K562 (cell line): ENCODE data around the gene MCCC2. TPM values are rescaled to one million over a fixed set of nuclear protein-coding genes. Genes with fewer than 3 reads are reported as not detected.

Experiments
- ARNT ChIP-seq, 2 experiments: fragments of 450-650 bp; IDR thresholded peaks; 2 replicates each; pipeline ENCODE4 v1.6.1; 2016; ENCODE audit warnings: mild to moderate bottlenecking in 1 of 2
- E2F8 ChIP-seq: fragments of 450-650 bp; IDR thresholded peaks from 2 replicates; pipeline ENCODE4 v1.7.1; 2018; ENCODE audit warnings: mild to moderate bottlenecking, low read depth; ENCODE audit not compliant: partially characterized antibody
- ETS1 ChIP-seq: conservative IDR thresholded peaks from 2 replicates; pipeline ENCODE4 v1.6.1; 2011; ENCODE audit warnings: low read depth, mild to moderate bottlenecking, low read length; ENCODE audit not compliant: control insufficient read depth
- ETV1 ChIP-seq: fragments of 450-650 bp; conservative IDR thresholded peaks from 2 replicates; pipeline ENCODE4 v1.6.1; 2016; ENCODE audit warnings: missing genetic modification characterization, control low read depth, low read depth, missing compliant biosample characterization
- HNRNPLL ChIP-seq: fragments of 200-400 bp; formaldehyde crosslinking; IDR thresholded peaks from 2 replicates; pipeline ENCODE4 v1.6.1; 2017; ENCODE audit warnings: low read length, low read depth, mild to moderate bottlenecking; ENCODE audit not compliant: poor library complexity, severe bottlenecking
- ILF3 ChIP-seq: fragments of 450-650 bp; IDR thresholded peaks from 2 replicates; pipeline ENCODE4 v1.6.1; 2018; ENCODE audit warnings: antibody characterized with exemption, mild to moderate bottlenecking, moderate library complexity, borderline replicate concordance
- LCOR ChIP-seq: sonication (generic); formaldehyde crosslinking; IDR thresholded peaks from 2 replicates; pipeline ENCODE4 v1.8.0; 2022; ENCODE audit warnings: mild to moderate bottlenecking, missing genetic modification reagents
- MAX ChIP-seq: sonication (generic); formaldehyde crosslinking; IDR thresholded peaks from 2 replicates; pipeline ENCODE4 v1.9.0; 2022; ENCODE audit warnings: mild to moderate bottlenecking, missing genetic modification reagents
- PCBP1 ChIP-seq: fragments of 200-400 bp; formaldehyde crosslinking; IDR thresholded peaks from 2 replicates; pipeline ENCODE4 v1.6.1; 2018; ENCODE audit warnings: mild to moderate bottlenecking, low read depth, low read length; ENCODE audit not compliant: poor library complexity, severe bottlenecking
- PHF20 ChIP-seq: fragments of 450-650 bp; IDR thresholded peaks from 2 replicates; pipeline ENCODE4 v1.6.1; 2018; ENCODE audit not compliant: partially characterized antibody
- RBM25 ChIP-seq: fragments of 200-400 bp; formaldehyde crosslinking; IDR thresholded peaks from 2 replicates; pipeline ENCODE4 v1.6.1; 2018; ENCODE audit warnings: low read length, low read depth, moderate library complexity; ENCODE audit not compliant: severe bottlenecking
- RFX5 ChIP-seq: IDR thresholded peaks from 2 replicates; pipeline ENCODE4 v1.6.1; 2011; ENCODE audit warnings: low read depth, mild to moderate bottlenecking, improper control_type of control experiment, low read length
- SIN3B ChIP-seq: fragments of 450-650 bp; IDR thresholded peaks from 2 replicates; pipeline ENCODE4 v1.6.1; 2017; ENCODE audit warnings: low read depth, mild to moderate bottlenecking, moderate library complexity
- ZBTB5 ChIP-seq: fragments of 450-650 bp; IDR thresholded peaks from 2 replicates; pipeline ENCODE4 v1.6.1; 2017; ENCODE audit warnings: antibody characterized with exemption
- ZNF239 ChIP-seq: fragments of 250-450 bp; sonication (Bioruptor Pico); IDR thresholded peaks from 2 replicates; pipeline ENCODE4 v1.4.0; 2020; ENCODE audit warnings: mild to moderate bottlenecking
- ZNF668 ChIP-seq: fragments of 250-450 bp; sonication (Bioruptor Pico); IDR thresholded peaks from 2 replicates; pipeline ENCODE4 v1.8.0; 2022; ENCODE audit warnings: mild to moderate bottlenecking, inconsistent platforms
- ZNF740 ChIP-seq, 3 experiments: fragments of 200-800 bp in 1 of 3; sonication (Bioruptor generic) in 1 of 3; sonication (generic) in 1 of 3; formaldehyde crosslinking in 1 of 3; IDR thresholded peaks; 2 replicates each; pipeline versions ENCODE4 v1.6.1 to v1.8.0; 2016 to 2022; ENCODE audit warnings: mild to moderate bottlenecking in 2 of 3, missing compliant biosample characterization in 2 of 3, missing genetic modification characterization in 2 of 3, missing genetic modification reagents in 1 of 3
- ZNF766 ChIP-seq: fragments of 200-800 bp; sonication (Bioruptor generic); conservative IDR thresholded peaks from 2 replicates; pipeline ENCODE4 v1.6.1; 2016; ENCODE audit warnings: missing genetic modification characterization, missing compliant biosample characterization
- polyA plus RNA-seq, 8 experiments: library from polyadenylated mRNA; depleted of rRNA in 4 of 8; stranded (reverse) in 5 of 8; unstranded in 3 of 8; fragments of >200 nt; fragmentation: Nextera tagmentation in 2 of 8; fragmentation: Illumina TruSeq in 1 of 8; extraction: Ambion mirVana in 2 of 8; extraction: Trizol in 1 of 8; gene quantifications; 2 replicates each; pipeline versions ENCODE4 v1.2.1 to v1.2.3, GENCODE V29; 2011 to 2014; ENCODE audit warnings: inconsistent platforms in 1 of 8, missing spikeins in 1 of 8
- total RNA-seq, 7 experiments: library from RNA; depleted of rRNA in 6 of 7; stranded (reverse); fragments of >200 nt in 6 of 7; fragmentation: Illumina TruSeq in 2 of 7; extraction: Trizol in 2 of 7; gene quantifications; 2 replicates each; pipeline versions ENCODE4 v1.2.1 to v1.2.3, GENCODE V29; 2011 to 2021; ENCODE audit warnings: low replicate concordance in 1 of 7

MCCC2 gene
- total and polyA plus RNA-seq, 9 of the 15 experiments (the other 6 are each of a cell fraction or from before 2014, with no cell fraction given), result 17.1 to 77.9 (median 52.5) TPM

GRCh38 chr5:71586052-71586940 is 844 bp upstream of the MCCC2 start (continued):
- TF ChIP-seq ZNF239 (CRISPR knock-in tag) (no peak), RBM25 (peak; percentile 53), PCBP1 (no peak), ILF3 (0 out of 2 replicates have a peak, but pooled peaks have one; percentile 19), E2F8 (no peak), PHF20 (peak; percentile 14), MAX (CRISPR knock-in tag) (peak; percentile 56; the same call in 1 of the 2 replicates), HNRNPLL (no peak), LCOR (CRISPR knock-in tag) (peak; percentile 70), ETV1 (tag) (peak; percentile 86), ZNF766 (CRISPR knock-in tag) (0 out of 2 replicates have a peak, but pooled peaks have one; percentile 8), SIN3B (0 out of 2 replicates have a peak, but pooled peaks have one; percentile 13), ZBTB5 (peak; percentile 99), RFX5 (no peak), ZNF668 (CRISPR knock-in tag) (0 out of 2 replicates have a peak, but pooled peaks have one; percentile 9), ARNT (IDR thresholded peaks at IDR 0.05) (peak in 1 of 2 experiments; percentile 62; a peak in 1 of 4 replicates), ZNF740 (CRISPR knock-in tag; IDR thresholded peaks at IDR 0.05) (peak; percentile 87), ZNF740 (tag; IDR thresholded peaks at IDR 0.05) (peak in 1 of 2 experiments; percentile 89; a peak in 2 of 4 replicates), ETS1 (peak; percentile 91; the same call in 1 of the 2 replicates)
